Osteoblast (primary cell): Measurements from ENCODE around the gene LUZP2. TPM values are rescaled to one million over a fixed set of nuclear protein-coding genes. Genes with fewer than 3 reads are reported as not detected.

Experiments used
- DNase-seq: peaks from one replicate; pipeline ENCODE4 v3.0.0; 2011; ENCODE audit warnings: low spot score, mixed read lengths; ENCODE audit not compliant: insufficient read length; ENCODE audit errors: missing footprints
- H2AFZ ChIP-seq: 2 replicates; pipeline ENCODE4 v1.6.0; 2011; ENCODE audit warnings: mild to moderate bottlenecking, low read length
- H3K27ac ChIP-seq: 2 replicates; pipeline ENCODE4 v1.5.1; 2011; ENCODE audit warnings: mild to moderate bottlenecking, low read depth, low read length, moderate library complexity
- H3K27me3 ChIP-seq: 2 replicates; pipeline ENCODE4 v1.6.0; 2012; ENCODE audit warnings: mild to moderate bottlenecking, control low read depth, inconsistent platforms, low read length, moderate library complexity; ENCODE audit not compliant: insufficient read depth
- H3K36me3 ChIP-seq: 2 replicates; pipeline ENCODE4 v1.5.1; 2011; ENCODE audit warnings: mild to moderate bottlenecking, low read length, control low read depth, moderate library complexity; ENCODE audit not compliant: insufficient read depth
- H3K4me1 ChIP-seq: 2 replicates; pipeline ENCODE4 v1.5.1; 2011; ENCODE audit warnings: mild to moderate bottlenecking, low read length, control low read depth, moderate library complexity; ENCODE audit not compliant: insufficient read depth
- H3K4me2 ChIP-seq: 2 replicates; pipeline ENCODE4 v1.6.0; 2011; ENCODE audit warnings: mild to moderate bottlenecking, low read length; ENCODE audit not compliant: insufficient read depth
- H3K4me3 ChIP-seq: fragments of 200-600 bp; sonication (generic); 3 replicates; pipeline ENCODE4 v1.5.1; 2012; ENCODE audit warnings: mild to moderate bottlenecking, low read length, inconsistent platforms; ENCODE audit not compliant: insufficient read depth
- H3K79me2 ChIP-seq: 2 replicates; pipeline ENCODE4 v1.6.0; 2012; ENCODE audit warnings: mild to moderate bottlenecking, low read length, control low read depth, inconsistent platforms; ENCODE audit not compliant: insufficient read depth
- H3K9me3 ChIP-seq: 2 replicates; pipeline ENCODE4 v1.5.1; 2011; ENCODE audit warnings: low read depth, low read length, control low read depth
- H4K20me1 ChIP-seq: 2 replicates; pipeline ENCODE4 v1.6.0; 2012; ENCODE audit warnings: mild to moderate bottlenecking, low read length, control low read depth; ENCODE audit not compliant: insufficient read depth
- CTCF ChIP-seq: IDR thresholded peaks from 2 replicates; pipeline ENCODE4 v1.5.1; 2011; ENCODE audit warnings: mild to moderate bottlenecking, low read depth, low read length, moderate library complexity; ENCODE audit errors: extremely low read depth
- total RNA-seq: library from RNA; depleted of rRNA; stranded (reverse); fragments of >200 nt; gene quantifications from 2 replicates; pipeline ENCODE4 v1.2.3, GENCODE V29; 2012

LUZP2 gene
- total RNA-seq, 1 donor, result not detected

- Histone ChIP-seq H3K27ac (no peak overlapping the region), H4K20me1 (no peaks in the 10 kb centered on the region), H3K4me1 (no peaks in the 10 kb centered on the region), H3K9me3 (no peaks in the 10 kb centered on the region), H3K27me3 (no peaks in the 10 kb centered on the region), H3K4me3 (no peak overlapping the region), H3K36me3 (no peaks in the 10 kb centered on the region), H3K4me2 (no peak overlapping the region), H2AFZ (no peak overlapping the region), H3K79me2 (no peaks in the 10 kb centered on the region)
- no peak for TF ChIP-seq CTCF
- no peak for DNase-seq
Observed at GRCh38 chr11:24521601-24522000, 24.7 kb downstream of the LUZP2 start.

DNA sequence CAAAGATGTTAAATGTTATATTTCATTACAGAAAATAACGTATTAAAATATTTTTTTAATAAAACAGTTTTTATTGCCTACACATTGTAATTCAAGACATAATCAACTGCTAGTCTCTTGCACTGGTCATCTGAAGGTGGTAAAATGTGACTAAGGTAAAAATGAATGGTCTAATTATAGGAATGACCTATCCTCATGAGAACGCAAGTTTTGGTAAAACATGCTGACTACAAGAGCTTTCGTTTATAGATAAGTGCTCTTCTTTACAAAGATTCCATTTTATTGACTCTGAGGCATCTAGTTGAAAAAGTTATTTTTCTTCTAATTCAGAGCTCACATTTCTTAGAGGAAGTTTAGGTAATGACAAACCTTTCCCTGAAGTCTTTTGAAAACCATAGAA is 27.3 kb downstream of the LUZP2 start:
- Histone ChIP-seq H3K27me3 (no peaks in the 10 kb centered on the region), H3K4me1 (no peaks in the 10 kb centered on the region), H3K4me2 (no peak overlapping the region), H3K36me3 (no peaks in the 10 kb centered on the region), H3K79me2 (no peaks in the 10 kb centered on the region), H3K9me3 (no peaks in the 10 kb centered on the region), H4K20me1 (no peaks in the 10 kb centered on the region), H3K4me3 (no peak overlapping the region), H3K27ac (no peak overlapping the region), H2AFZ (no peak overlapping the region)
- TF ChIP-seq CTCF, result no peak
- no peak for DNase-seq

- no peaks in the 10 kb centered on the region for H3K4me1 ChIP-seq
- no peak overlapping the region for H3K4me3 ChIP-seq
- H3K27ac ChIP-seq, result no peak overlapping the region
- no peaks in the 10 kb centered on the region for H3K9me3 ChIP-seq
- H3K4me2 ChIP-seq, result no peak overlapping the region
- TF ChIP-seq CTCF, result no peak
- no peak for DNase-seq
- no peaks in the 10 kb centered on the region for H3K27me3 ChIP-seq
- no peaks in the 10 kb centered on the region for H3K79me2 ChIP-seq
- no peaks in the 10 kb centered on the region for H4K20me1 ChIP-seq
- no peak overlapping the region for H2AFZ ChIP-seq
- no peaks in the 10 kb centered on the region for H3K36me3 ChIP-seq
Observed at GRCh38 chr11:24531528-24531927, 34.7 kb downstream of the LUZP2 start.

DNA sequence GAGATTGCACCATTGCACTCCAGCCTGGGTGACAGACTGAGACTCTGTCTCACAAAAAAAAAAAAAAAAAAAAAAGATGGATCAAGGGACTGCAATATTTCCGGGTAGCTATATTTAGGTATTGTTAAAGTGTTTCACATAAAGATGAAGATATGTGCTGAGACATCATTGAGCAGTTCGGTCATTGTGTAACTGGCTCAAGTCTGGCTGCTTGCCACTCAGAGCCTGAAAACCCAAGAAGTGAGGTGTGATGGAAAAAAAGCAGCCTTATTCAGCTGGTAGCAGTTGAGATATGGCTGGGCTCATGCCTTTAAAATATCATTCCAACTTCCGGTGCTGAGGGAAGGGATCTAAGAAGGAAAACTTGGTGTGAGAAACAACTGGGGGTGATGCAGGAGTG is 46.9 kb downstream of the LUZP2 start:
- no peak overlapping the region for H2AFZ ChIP-seq
- no peaks in the 10 kb centered on the region for H3K4me1 ChIP-seq
- no peaks in the 10 kb centered on the region for H3K79me2 ChIP-seq
- H3K9me3 ChIP-seq, result no peaks in the 10 kb centered on the region
- no peak overlapping the region for H3K4me3 ChIP-seq
- no peaks in the 10 kb centered on the region for H3K36me3 ChIP-seq
- H4K20me1 ChIP-seq, result no peaks in the 10 kb centered on the region
- no peaks in the 10 kb centered on the region for H3K27me3 ChIP-seq
- no peak for DNase-seq
- no peak overlapping the region for H3K27ac ChIP-seq
- TF ChIP-seq CTCF, result no peak
- no peak overlapping the region for H3K4me2 ChIP-seq
